ENCODE data around the gene ZNF335.

Gene ZNF335

DNA sequence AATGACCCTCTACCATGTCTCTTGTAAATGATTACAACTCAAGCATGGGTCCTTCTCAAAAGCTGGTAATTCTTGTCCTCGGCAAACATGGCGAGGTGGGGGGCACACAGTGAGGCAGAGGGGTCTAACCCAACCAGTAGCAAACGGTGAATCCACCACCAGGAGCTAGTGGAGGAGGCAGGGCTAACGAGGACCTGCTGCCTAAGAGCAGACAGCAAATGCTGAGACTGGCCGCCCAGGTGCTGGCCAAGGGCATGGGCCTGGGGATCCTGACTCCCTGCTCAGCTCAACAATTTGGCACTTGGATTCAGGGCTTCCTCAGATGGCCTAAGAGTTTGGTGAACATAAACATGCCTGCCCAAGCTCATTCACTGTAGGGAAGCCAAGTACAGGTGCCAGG is 19.1 kb downstream of the ZNF335 start:
- no peak for DNase-seq (ENCODE audit: low spot score)

DNA sequence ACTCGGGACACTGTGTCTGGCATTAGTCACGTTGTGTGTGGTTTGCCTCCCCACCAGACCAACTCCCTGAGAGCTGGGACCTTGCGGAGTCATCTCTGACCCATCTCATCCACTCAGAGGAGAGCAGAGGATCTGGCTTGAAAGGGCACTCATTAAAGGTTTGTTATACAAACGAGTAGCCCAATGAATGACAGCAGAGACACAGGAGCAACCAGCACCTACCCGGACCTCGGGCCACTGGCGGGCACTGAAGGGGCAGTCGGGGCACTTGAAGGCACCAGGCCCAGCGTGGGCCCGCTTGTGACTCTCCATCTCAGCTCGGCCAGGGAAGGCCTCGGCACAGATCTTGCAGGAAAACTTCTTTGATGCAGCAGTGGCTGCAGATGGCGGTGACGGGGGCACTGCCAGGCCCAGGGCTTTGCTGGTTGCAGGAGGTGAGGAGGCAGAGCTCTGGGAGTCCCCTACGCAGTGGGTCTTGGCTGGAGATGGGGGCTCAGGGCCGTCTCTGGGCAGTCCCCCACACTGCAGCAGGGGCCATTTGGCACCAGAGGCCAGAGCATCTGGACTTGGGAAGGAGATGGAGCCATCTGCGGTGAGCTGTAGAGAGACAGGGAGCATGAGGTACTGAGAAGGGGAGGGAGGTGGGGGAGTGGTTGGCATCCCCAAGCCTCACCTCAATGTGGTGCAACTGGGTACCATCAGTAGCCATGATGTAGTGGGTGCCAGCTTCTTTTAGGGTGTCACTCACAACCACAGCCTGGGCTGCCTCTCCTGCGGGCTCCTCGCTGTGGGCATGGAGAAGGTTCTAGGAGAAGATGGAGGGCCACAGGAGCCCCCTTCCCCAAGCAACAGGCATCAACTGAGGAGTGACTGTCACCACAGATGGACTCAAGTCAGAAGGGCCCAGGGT is 19.8 kb downstream of the ZNF335 start:
- no peak for DNase-seq (ENCODE audit: low spot score)

DNA sequence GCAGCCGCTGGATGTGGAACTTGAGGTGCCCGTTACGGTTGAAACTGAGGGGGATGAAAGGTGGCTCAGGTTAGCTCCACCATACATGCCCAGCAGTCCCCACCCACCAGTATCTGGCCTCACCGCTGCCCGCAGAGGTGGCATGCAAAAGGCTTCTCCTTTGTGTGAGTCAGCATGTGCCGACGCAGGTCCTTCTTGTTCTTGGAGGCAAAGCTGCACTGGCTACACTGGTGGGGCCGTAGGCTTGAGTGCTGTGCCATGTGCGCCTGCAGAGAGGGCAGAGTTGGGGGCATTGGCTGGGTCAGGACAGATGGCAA is 21.7 kb downstream of the ZNF335 start:
- DNase-seq (ENCODE audit: low spot score): no peak

DNA sequence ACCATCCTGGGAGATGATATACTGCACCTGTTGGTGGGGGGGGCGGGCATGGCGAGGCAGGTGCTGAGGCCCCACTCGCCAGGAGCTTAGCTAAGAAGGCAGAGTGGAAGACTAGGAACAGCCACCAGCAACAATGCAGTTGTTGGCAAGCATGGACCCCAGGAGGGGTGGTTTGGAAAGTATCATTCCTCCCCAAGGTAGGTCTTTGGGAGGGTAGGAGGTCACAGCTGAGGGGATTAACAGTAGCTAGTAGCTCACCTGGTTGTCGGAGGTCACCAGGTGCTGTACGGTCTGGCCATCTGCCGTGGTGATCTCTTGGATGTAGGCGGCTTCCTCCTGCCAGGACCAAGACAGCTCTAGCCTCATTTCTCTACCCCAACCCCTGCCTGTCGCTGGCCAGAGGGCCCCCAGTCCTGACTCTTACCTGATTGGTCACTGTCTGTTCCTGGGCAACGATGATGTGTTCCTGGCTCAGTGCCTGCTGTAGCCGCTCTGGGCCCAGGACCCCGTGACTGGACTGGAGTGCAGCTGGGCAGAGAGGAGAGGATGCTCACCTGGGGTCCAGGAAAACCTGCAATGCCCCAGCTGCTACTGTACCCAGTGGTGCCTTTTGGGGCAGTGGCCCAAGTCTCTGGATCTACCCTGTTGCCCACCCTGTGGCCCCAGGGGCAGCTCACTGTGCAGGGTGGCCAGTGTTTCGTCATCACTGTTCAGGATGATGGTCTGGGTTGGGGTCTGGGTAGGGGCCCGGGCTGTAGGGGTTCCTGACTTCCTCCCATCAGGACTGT is 22.3 kb downstream of the ZNF335 start:
- no peak for DNase-seq (ENCODE audit: low spot score)

DNA sequence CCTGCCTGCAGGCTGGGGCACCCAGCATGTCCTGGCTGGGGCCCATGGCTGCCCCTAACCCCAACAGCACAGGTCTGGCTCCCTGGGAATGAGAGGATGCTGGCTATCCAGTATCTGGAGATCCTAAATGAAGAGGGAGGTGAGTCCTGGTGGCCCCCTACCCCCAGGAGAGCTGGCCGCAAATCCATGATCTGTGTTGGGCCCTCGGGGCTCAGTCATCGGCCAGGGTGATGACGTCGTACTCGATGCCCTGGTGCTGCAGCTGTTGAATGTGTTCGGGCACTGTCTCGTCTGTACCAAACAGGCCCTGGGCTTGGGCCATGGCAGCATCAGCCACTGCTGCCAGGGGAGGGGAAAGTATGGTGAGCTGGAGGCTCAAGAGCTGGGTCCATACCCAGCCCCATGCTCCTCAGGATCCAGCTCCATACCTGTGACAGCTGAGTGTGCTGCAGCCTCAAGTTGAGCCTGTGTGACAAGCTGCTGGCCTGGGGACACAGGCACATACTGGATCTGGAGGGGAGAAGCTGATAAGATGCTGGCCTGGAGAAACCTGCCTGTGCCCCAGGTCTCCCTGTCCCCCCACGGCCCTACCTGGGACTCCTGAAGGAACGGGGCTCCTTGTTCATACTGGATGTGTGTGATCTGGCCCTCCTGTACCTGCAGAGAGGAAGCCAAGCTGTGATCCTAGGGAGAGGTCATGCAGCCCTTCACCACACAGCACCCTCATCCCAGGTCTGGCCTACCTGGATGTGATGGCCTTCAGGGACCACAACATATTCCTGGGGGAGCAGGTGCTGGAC is 23.1 kb downstream of the ZNF335 start:
- DNase-seq (ENCODE audit: low spot score): no peak

DNA sequence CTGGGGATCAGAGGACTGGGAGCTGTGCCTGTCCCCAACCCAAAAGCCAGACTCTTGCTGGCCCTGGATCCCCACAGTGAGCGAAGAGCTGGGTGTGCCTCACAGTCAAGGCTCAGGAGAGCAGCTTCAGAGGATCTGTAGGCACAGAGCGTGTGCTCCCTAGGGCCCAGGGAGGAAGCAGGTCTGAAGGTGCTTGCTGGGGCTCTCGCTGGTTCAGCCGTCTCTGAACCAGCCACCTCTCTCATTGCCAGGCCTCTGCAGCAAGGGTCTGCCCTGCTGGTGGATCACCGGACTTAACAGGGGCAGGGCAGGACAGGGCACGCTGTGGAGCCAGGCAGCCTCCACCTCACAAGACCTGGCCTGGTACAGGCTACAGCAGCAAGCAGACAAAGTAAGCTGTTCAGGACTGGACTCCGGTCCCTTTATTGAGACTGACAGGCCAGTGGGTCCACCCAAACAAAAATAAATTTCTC is 23.7 kb downstream of the ZNF335 start:
- no peak for DNase-seq (ENCODE audit: low spot score)

DNA sequence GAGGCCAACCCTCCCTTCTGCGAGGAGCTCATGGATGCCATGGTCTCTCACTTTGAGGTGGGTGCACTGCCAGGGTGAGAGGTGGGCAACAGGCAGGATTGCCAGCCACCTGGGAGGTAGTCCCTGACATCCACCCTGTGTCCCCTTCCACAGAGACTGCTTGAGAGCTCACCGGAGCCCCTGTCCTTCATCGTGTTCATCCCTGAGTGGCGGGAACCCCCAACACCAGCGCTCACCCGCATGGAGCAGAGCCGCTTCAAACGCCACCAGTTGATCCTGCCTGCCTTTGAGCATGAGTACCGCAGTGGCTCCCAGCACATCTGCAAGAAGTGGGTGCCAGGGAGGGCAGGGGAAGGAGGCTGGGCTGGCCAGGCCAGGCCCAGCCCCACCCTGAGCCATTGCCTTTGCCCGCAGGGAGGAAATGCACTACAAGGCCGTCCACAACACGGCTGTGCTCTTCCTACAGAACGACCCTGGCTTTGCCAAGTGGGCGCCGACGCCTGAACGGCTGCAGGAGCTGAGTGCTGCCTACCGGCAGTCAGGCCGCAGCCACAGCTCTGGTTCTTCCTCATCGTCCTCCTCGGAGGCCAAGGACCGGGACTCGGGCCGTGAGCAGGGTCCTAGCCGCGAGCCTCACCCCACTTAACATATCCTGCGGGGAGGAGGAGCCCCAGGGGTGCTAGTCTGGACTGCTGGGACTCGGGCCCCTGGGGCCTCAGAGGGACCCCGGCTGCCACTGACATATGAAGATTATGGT is 24.7 kb downstream of the ZNF335 start:
- DNase-seq (ENCODE audit: low spot score): no peak

DNA sequence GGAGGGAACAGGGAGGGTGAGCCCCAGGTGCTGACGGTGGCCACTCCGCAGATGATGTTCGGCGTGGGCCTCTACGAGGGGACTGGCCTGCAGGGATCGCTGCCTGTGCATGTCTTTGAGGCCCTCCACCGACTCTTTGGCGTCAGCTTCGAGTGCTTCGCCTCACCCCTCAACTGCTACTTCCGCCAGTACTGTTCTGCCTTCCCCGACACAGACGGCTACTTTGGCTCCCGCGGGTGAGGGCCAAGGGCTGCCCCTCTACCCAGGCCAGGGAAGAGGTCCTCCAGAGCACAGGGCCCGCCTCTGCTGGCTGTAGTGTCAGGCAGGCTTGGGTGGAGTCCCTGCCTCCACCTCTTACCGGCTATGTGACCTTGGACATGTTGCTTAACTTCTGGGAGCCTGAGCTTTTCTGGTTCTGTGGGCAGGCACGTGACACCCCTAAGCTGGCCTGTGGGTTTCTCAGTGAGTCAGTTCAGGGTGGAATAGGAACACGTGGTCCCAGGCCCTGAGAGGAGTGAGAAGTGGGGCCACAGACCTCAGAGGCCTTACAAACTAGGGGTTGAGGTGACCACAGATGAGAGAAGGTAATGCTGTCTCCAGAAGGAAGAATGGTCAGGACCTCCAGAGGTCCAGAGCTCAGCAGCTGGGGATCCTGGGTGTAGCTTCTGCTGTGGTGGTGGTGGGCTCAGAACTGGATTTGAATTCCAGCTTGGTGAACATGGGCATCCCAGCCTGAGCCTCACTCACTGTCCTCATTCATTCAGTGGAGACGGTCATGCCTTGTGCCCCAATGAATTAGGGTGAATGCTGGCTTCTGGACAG is 25.6 kb downstream of the ZNF335 start:
- DNase-seq (ENCODE audit: low spot score): peak; percentile 43

DNA sequence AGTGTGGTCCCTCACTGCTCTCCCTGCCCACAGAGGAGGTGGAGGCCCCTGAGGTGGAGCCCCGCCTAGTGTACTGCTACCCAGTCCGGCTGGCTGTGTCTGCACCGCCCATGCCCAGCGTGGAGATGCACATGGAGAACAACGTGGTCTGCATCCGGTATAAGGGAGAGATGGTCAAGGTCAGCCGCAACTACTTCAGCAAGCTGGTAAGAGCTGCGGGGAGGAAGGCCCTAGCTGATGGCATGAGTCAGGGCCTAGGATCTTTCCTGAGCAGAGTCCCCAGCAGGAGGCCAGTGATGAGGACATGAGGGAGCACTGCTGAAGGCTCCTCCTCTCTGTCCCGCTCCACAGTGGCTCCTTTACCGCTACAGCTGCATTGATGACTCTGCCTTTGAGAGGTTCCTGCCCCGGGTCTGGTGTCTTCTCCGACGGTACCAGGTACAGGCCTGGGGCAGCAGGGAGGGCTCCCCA is 26.3 kb downstream of the ZNF335 start:
- DNase-seq (ENCODE audit: low spot score): no peak

DNA sequence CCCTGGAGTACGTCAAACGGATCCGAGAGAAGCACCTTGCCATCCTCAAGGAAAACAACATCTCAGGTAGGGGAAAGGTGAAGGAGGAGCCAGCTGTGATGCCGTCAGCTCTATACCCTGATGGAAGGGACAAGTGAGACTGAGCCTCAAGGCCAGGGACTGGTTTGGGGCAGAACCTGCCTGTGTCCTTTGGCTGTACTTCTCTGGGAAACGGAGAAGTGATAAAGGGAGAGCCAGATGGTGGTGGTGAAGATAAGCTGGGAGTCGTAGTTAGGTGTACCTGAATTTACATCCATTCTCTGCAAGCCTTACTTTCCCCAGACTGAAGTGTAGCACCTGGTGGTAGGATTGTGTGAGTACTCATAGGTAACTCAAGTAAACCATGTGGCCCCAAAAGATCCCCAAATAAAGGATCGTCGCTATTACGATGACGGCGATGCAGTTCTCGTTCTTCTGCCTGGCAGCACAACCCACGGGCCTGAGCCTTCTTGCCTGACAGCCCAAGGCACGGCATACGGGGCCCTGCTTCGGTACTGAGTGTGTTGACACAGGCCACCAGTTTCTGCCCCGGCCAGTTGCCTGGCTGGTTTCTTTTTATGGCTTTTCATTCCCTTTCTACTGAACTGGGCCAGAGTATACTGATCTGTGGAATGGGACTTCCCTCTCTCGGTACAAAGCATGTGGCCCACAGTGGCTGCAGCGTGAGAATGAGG is 26.9 kb downstream of the ZNF335 start:
- DNase-seq (ENCODE audit: low spot score): no peak

DNA sequence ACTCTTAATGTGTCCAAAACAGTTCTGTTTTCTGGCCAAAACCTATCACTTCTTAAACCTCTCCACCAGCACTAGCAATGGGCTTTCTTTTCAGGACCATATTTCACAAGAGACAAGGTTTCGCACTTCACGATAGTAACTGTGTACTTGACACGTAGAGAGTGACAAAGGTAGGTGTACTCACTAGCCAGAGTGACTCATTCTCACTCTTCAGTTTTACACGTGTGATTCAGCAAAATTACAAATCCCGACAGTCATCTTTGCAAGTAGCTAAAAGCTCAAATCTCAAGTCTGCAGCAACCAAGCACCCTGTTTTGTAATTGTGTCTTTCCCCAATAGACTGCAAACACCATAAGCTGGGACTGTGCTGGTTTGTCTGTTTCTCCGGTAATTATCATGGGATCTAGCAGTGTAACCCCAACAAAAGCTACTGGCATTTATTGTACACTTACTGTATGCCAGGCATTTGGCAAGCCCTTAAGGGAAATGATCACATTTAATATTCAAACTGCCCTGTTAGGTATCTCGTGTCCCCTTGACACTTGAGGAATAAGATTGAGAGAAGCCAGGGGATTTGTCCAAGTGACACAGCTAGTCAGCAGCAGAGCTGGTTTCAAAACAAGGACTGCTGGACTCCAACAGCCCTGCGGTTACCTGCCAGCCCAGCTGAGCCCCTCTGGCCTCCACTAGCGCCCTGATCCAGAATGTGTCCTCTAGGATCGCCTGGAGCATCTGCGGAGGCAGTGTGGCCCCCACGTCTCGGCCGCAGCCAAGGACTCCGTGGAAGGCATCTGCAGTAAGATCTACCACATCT is 27.6 kb downstream of the ZNF335 start:
- DNase-seq (ENCODE audit: low spot score): no peak

DNA sequence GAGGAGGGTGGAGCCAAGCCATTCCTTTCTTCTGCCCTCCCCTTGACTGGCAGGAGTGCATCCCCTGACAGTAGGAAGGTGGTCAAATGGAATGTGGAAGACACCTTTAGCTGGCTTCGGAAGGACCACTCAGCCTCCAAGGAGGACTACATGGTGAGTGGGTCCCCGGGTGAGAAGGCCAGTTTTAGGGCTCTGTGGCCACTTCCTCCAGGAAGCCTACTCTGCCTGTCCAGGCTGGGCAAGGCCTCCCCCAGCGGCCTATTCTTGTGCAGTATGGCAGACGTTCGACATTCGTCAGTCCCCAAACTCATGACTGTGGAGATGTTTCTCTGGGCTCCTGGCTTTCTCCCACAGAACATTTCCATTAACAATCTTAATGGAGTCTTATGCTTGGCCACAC is 28.4 kb downstream of the ZNF335 start:
- DNase-seq (ENCODE audit: low spot score): no peak

DNA sequence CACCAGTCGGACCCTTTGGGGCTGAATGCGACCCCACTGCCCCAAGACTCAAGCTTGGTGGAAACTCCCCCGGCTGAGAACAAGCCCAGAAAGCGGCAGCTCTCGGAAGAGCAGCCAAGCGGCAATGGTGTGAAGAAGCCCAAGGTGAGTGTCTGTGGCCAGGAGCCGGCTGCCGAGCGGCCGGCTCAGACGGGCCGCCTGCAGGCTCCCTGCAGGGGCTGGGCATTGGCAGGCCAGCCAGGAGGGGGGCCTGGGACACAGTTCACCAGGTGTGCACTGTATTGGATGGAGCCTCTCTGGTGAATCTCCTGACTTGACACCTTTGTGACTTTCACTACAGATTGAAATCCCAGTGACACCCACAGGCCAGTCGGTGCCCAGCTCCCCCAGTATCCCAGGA is 31.5 kb downstream of the ZNF335 start:
- DNase-seq (ENCODE audit: low spot score): no peak

DNA sequence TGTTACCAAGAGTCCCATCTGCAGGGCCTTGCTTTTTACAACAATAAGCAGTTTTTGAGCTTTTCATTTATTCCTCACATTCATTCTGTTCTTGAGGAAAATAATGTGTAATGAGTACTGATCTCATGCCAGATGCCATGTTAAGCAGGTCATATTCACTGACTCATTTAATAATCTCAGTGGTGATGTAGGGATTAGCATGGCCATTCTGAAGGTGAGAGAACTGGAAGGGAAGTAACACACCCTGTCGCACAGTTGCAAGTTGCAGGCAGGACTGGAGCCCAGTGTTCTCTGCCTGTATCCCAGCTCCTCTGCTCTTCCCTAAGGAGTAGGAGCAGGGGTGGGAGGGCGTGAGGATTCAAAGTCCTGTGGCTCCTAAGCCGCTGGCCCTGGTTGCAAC is 31.9 kb downstream of the ZNF335 start:
- no peak for DNase-seq (ENCODE audit: low spot score)

DNA sequence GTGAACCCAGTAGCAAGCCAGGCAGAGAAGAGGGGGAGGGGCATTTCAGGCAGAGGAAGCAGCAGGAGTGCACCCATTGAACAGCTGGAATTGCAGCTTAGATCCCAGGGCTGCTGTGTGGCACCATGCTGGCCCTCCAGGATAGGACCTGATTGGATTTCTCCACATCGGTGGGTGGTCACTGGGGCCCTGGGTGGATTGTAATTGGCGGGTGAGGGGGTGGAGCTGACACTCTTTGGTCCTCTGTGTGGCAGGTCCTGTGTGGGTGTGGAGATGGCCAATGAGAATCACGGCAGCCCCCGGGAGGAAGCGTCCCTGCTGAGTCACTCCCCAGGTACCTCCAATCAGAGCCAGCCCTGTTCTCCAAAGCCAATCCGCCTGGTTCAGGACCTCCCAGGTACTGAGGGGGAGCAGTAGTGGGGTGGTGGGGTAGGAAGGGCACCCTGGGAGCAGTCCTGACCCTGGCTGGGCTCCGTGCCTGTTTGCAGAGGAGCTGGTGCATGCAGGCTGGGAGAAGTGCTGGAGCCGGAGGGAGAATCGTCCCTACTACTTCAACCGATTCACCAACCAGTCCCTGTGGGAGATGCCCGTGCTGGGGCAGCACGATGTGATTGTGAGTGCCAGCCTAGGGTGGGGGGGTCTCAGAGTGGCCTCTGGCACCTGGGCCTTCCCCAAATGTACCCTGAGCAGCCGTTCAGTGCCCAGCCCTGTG is 33.1 kb downstream of the ZNF335 start:
- DNase-seq (ENCODE audit: low spot score): no peak

DNA sequence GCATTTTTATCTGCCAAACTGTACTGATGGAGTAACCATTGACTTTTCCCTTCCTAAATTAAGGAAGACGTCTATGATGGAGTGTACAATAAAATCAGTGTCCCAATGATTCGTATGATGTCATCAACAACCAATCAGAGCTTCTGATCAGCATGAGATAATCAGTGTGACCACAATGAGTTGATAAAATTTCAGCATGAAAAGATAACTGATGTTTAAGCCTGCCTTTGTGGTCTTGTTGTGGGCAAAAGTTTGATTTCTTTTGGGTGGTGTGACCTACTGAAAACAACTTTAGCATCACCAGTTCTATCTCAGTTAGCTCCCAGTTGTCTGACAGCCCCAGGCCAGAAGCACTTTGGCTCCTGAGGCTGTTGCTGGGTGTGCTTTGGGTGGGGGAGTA is 34.2 kb downstream of the ZNF335 start:
- no peak for DNase-seq (ENCODE audit: low spot score)

DNA sequence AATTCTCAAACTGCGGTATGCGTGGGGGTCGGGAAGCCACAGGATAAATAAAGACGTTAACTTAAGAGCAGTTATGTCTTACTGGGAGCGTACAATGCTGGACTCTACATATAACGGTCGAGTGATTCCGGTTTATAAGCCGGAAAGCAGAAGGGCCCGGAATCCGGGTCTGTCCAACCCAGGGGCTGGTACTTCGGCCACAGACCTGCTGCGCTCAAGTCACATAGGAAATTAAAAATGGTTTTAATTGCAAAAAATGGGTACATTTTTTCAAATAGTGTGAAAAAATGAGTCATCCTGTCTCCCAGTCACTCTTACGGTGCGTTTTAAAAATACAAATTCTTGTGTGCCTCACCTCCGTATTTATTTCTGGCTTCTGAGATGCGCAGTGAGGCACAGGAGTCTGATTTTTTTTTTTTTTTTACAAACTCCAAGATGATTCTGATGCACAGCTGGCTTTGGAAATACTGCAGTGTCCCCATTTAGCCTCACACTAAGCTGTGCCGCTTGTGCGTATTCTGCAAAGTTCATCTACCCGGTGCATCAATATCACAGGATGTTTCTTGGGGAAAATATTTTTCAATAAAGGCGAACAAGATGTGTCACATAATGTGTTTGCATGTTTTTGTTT is 36.5 kb downstream of the ZNF335 start:
- peak; percentile 32 for DNase-seq (ENCODE audit: low spot score)

All from AG20443 (cell line).